Measurements from ENCODE around the gene ROPN1. TPM values are rescaled to one million over a fixed set of nuclear protein-coding genes. Genes with fewer than 3 reads are reported as not detected.

The ROPN1 gene
- total and polyA plus RNA-seq, 10 of the 15 experiments (the other 5 are each of a cell fraction or from before 2014, with no cell fraction given), result not detected

GRCh38 chr3:124026516-124026915 is 34.6 kb upstream of the ROPN1 start:
- H3K9me3 ChIP-seq (replicated peaks; ENCODE audit: control insufficient read depth, insufficient read depth, low read length), result no peaks in the 10 kb centered on the region
- no peaks in the 10 kb centered on the region for H3K79me2 ChIP-seq (ENCODE audit: control insufficient read depth, insufficient read depth, low read length)
- no TSS peak for BruUV-seq (replicated peaks)
- no peak for ATAC-seq
- DNase-seq (ENCODE audit: low read depth, low spot score), result no peak
- H3K36me3 ChIP-seq (ENCODE audit: control insufficient read depth in 2 of 2, insufficient read depth in 2 of 2, low read length in 1 of 2), result no peaks in the 10 kb centered on the region
- no peaks in the 10 kb centered on the region for H4K20me1 ChIP-seq (ENCODE audit: control insufficient read depth, insufficient read depth)
- 2% methylated on average over 4 of the region's 4 CpGs for WGBS (ENCODE audit: insufficient coverage, insufficient replicate concordance, low lambda C conversion rate, missing lambda C conversion rate)
- no peak overlapping the region for H3K4me3 ChIP-seq
- H2AFZ ChIP-seq (ENCODE audit: control insufficient read depth, low read depth, low read length), result no peak overlapping the region
- no peaks in the 10 kb centered on the region; a peak in 2 of 4 replicates for H3K27me3 ChIP-seq (replicated peaks in 1 of 2; ENCODE audit: control insufficient read depth in 2 of 2, insufficient read depth in 2 of 2, low read length in 1 of 2)
- ChIA-PET CTCF (interaction anchor here (0.7 to 1.2 kb wide), 2 partner anchors 10 to 46 kb away, joined by 3 read pairs; no protein-coding TSS in a partner anchor), SMC1A (ENCODE audit: uncharacterized antibody, unreplicated experiment) (interaction anchor here (0.7 kb wide), 1 partner anchor 70 kb away, joined by 3 read pairs; no protein-coding TSS in a partner anchor), RAD21 (ENCODE audit: unreplicated experiment) (no interaction called here), POLR2A (no interaction called here)
- intact Hi-C loops (cut with micrococcal nuclease; ENCODE audit: unreplicated experiment), result no loop called here
- no peak for FAIRE-seq
- H3K4me2 ChIP-seq (ENCODE audit: control insufficient read depth, insufficient read depth), result no peak overlapping the region
- in situ Hi-C loops (cut with MboI), result no loop called here
- no peak overlapping the region for H3K9ac ChIP-seq (ENCODE audit: control insufficient read depth, insufficient read depth, low read length)
- no peak overlapping the region for H3K27ac ChIP-seq (ENCODE audit: control insufficient read depth, insufficient read depth)
- no peaks in the 10 kb centered on the region for H3K4me1 ChIP-seq (ENCODE audit: control insufficient read depth, insufficient read depth, low read length)
- TF ChIP-seq ASH2L (IDR thresholded peaks at IDR 0.05; ENCODE audit: borderline replicate concordance, low read depth), result no peak
- TF ChIP-seq E2F8 (IDR thresholded peaks at IDR 0.05; ENCODE audit: low read depth, partially characterized antibody), result no peak
- no peak for TF ChIP-seq POLR2AphosphoS2 (IDR thresholded peaks at IDR 0.05; ENCODE audit: low read depth, low read length)
- TF ChIP-seq MLLT1 (IDR thresholded peaks at IDR 0.05), result no peak
- no peak for TF ChIP-seq PAX8 (IDR thresholded peaks at IDR 0.05)
- TF ChIP-seq YY1 (IDR thresholded peaks at IDR 0.05; ENCODE audit: low read depth, low read length), result no peak
- no peak for TF ChIP-seq FOXM1 (IDR thresholded peaks at IDR 0.05; ENCODE audit: low read depth, low read length)
- TF ChIP-seq SMAD1 (IDR thresholded peaks at IDR 0.05; ENCODE audit: low read depth, partially characterized antibody), result no peak
- TF ChIP-seq CEBPZ (IDR thresholded peaks at IDR 0.05; ENCODE audit: low read depth, low read length), result no peak
- no peak for TF ChIP-seq BMI1 (IDR thresholded peaks at IDR 0.05; ENCODE audit: borderline replicate concordance)
- no peak for TF ChIP-seq MEF2A (IDR thresholded peaks at IDR 0.05; ENCODE audit: insufficient read depth, low read depth, low read length)
- no peak for TF ChIP-seq PKNOX1 (IDR thresholded peaks at IDR 0.05)
- TF ChIP-seq IKZF2 (IDR thresholded peaks at IDR 0.05), result no peak
- TF ChIP-seq IRF5 (IDR thresholded peaks at IDR 0.05; ENCODE audit: borderline replicate concordance), result no peak
- no peak for TF ChIP-seq SP1 (IDR thresholded peaks at IDR 0.05; ENCODE audit: low read depth, low read length)
